C4-2B (cell line): Measurements from ENCODE around the gene CD99L2.

Source experiments
- ZFX ChIP-seq: fragments of 450-650 bp; IDR thresholded peaks from 2 replicates; pipeline ENCODE4 v1.6.1; 2017
- TF ChIP-seq, protein P1 (sequence below): fragments of 450-650 bp; conservative IDR thresholded peaks from 2 replicates; pipeline ENCODE4 v1.5.1; 2017; ENCODE audit warnings: mild to moderate bottlenecking

DNA sequence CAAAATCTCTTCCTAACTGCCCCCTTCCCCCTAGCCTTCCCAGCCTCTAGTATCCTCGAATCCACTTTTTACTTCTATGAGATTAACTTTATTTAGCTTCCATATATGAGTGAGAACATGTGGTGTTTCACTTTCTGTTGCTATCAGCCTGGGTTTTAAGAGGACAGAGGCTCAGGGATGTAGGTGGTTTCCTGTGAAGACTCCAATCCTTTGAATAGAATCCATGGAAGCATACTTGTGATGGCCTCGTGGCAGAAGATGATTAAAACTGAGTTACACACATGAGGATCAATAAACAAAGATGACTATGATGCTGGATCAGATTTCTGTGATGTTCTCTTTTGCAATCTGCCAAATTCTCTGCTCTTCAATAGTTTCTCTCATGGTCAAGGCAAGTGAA is 29.8 kb downstream of the CD99L2 start:
- TF ChIP-seq, protein P1, sequence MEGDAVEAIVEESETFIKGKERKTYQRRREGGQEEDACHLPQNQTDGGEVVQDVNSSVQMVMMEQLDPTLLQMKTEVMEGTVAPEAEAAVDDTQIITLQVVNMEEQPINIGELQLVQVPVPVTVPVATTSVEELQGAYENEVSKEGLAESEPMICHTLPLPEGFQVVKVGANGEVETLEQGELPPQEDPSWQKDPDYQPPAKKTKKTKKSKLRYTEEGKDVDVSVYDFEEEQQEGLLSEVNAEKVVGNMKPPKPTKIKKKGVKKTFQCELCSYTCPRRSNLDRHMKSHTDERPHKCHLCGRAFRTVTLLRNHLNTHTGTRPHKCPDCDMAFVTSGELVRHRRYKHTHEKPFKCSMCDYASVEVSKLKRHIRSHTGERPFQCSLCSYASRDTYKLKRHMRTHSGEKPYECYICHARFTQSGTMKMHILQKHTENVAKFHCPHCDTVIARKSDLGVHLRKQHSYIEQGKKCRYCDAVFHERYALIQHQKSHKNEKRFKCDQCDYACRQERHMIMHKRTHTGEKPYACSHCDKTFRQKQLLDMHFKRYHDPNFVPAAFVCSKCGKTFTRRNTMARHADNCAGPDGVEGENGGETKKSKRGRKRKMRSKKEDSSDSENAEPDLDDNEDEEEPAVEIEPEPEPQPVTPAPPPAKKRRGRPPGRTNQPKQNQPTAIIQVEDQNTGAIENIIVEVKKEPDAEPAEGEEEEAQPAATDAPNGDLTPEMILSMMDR: no peak
- no peak for TF ChIP-seq ZFX
